Ramos (cell line): Measurements from ENCODE around the gene ANKRD65.
"Not testable (repeated sequence)": the region's sequence is repeated elsewhere in the genome, so short reads cannot be mapped to it uniquely, and the experiment has no call there.

Experiments
- in situ Hi-C: fragments of 300-500 bp; cut with MboI; formaldehyde crosslinking; loops from one replicate; pipeline ENCODE4 v1.14.3; 2022; ENCODE audit warnings: low sequenced_read_pairs; ENCODE audit not compliant: unreplicated experiment

Gene ANKRD65

DNA sequence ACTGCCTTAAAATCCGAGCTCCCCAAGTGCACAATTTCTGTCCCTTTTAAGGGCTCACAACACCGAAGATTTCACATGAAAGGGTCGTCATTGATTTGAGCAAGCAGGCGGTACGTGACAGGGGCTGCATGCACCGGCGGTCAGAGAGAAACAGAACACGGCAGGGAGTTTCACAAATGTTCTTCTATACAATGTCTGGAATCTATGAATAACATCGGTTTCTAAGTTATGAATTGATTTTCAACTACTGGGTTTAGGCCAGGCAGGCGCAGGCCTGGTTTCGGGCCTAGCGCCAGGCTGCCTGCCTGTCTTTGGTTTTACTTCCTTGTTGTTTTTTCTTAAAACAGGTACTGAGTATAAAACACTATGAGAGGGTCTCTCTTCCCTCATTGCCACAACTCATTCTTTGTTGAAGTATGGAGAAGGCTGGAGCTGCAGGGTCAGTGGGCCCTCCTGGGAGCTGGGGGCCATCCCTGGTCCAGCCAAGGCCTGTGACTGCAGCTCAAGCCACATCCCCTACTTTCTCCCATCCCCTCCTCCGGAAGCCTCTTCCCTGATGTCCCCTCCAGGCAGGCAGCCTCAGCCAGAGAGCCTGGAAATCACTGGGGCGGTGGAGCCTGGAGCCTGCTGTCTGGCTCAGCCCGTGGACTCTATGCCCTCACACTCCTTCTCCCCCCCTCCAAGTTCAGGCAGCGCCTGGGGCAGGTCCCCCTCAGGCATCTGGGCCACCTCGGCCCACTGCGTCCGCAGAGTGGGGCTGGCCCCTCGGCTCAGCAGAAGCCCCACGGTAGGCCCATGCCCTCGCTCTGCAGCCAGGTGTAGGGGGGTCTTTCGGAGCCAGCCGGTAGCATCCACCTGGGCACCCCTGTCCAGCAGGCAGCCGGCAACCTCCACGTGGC, 2.4 kb downstream of the ANKRD65 start:
- in situ Hi-C loops: no loop called here

DNA sequence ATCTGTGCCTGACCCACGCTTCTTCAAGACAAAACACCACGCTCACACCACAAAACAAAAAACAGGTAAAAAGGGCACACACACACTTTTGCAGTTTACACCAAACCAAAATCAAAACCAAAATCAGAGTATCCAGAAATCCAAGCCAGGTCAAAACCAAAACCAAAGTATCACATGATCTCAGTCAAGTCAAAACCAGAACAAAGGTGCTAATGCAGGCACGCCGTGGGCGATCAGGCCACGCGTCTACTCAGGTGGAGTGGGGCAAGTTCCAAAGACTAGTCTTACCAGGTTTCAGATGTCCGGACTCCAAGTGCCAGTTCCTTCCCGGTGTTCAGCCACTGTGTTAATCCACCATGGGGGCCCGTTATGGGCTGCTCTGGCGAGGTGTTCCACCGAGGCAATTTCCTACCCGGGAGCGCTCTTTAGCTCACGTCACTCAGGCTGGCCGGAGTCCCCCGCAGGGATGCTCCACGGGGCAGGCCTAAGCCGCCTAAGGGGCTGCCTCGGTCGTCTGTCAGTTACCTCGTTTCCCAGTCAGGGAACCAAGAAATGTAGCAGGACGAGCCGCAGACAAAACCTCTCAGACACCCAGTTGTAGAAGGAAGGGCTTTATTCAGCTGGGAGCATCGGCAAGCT, 3.1 kb downstream of the ANKRD65 start:
- in situ Hi-C loops: not testable (repeated sequence)

- in situ Hi-C loops: not testable (repeated sequence)
Measured at GRCh38 chr1:1417396-1417795, 3.7 kb downstream of the ANKRD65 start.

DNA sequence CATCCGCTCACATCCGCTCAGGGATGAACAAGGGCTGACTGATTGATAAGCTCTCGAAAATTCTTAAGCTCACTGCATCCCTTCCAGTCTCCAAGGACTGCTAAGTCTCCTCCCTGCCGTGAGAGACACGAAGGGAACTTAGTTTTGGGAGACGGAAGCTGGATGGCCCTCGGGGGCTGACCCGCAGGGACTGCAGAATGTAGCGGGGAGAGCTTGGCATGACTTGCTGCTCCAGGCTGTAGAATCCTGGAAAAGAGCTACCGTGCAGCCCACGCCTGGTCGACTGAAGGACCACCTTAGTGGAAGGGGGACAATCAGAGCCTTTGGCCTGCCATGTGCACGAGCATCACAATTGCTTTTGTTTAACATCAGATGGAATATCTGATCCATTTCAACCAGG, 5.3 kb downstream of the ANKRD65 start:
- in situ Hi-C loops: no loop called here

DNA sequence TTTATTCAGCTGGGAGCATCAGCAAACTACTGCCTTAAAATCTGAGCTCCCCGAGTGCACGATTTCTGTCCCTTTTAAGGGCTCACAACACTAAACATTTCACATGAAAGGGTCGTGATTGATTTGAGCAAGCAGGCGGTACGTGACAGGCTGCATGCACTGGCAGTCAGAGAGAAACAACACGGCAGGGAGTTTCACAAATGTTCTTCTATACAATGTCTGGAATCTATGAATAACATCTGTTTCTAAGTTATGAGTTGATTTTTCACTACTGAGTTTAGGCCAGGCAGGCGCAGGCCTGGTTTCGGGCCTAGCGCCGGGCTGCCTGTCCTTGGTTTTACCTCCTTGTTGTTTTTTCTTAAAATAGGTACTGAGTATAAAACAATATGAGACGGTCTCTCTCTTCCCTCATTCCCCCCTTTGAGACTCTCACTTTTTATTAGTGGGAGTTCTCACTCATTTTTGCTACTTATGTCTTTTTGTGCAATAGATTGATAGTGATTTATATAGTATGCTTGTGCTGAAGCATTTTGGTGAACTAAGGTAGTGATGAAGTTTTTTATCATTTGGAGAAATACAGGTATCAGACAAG, 8.7 kb downstream of the ANKRD65 start:
- in situ Hi-C loops: not testable (repeated sequence)

DNA sequence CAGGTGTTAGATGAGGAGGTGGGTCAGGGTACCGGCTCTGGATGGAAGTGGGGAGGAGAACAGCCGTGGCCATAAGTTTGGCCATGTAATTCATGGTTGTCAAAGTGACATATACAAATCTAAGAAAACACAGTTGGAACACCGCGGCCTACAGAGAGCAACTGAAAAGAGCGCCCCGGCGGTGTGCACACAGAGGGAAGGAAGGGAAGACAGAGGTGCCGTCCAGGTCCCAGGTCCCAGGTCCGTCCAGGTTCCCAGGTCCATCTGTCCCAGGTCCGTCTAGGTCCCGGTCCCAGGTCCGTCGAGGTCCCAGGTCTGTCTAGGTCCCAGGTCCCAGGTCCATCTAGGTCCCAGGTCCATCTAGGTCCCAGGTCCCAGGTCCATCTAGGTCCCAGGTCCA, 9.4 kb downstream of the ANKRD65 start:
- in situ Hi-C loops: no loop called here

- in situ Hi-C loops: not testable (repeated sequence)
Measured at GRCh38 chr1:1410238-1410637, 10.8 kb downstream of the ANKRD65 start.

- in situ Hi-C loops: no loop called here
Measured at GRCh38 chr1:1407636-1408318, 13.3 kb downstream of the ANKRD65 start.

DNA sequence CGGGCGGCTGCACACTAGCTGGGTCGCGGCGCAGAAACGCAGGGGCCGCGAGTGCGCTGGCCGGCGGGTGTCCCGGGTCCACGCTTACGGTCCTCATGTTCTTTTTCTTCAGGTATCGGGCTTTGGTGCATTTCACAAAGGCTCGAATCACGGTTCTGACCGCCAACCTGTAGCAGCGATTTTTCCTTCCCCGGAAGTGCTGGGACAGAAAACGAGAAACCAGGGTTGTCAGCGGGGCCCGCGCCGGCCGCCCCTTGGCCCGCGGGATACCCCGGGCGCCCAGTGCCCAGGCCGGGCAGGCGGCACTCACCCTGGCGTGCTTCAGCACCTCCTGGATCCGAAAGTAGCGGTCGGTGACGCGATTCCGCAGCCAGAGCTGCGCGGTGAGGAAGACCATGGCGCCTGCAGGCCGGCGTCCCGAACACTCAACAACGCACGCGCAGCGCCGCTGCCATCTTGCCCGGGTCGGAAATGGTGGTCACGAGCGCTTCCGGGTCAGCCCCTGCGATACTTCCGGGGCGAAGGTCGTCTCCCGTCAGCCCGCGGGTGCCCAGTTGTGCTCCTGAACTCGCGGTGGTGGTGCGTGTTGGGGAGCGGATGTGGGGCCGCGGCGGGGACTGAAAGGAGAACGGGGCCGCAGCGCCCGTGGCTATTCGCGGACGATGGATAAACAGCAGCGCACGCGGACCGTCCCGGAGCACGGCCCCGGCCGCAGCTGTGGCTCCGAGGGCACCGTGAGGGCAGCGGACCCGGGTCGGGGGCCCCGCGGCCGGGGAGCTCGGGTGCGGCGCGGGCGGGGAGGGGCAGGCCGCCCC, 14.0 kb downstream of the ANKRD65 start, which contains the start of gene MRPL20:
MRPL20 (minus strand) TSS at position 473 of the 815 bp plus-strand sequence; CDS start at position 397, 76 bp downstream.
- in situ Hi-C loops: no loop called here

DNA sequence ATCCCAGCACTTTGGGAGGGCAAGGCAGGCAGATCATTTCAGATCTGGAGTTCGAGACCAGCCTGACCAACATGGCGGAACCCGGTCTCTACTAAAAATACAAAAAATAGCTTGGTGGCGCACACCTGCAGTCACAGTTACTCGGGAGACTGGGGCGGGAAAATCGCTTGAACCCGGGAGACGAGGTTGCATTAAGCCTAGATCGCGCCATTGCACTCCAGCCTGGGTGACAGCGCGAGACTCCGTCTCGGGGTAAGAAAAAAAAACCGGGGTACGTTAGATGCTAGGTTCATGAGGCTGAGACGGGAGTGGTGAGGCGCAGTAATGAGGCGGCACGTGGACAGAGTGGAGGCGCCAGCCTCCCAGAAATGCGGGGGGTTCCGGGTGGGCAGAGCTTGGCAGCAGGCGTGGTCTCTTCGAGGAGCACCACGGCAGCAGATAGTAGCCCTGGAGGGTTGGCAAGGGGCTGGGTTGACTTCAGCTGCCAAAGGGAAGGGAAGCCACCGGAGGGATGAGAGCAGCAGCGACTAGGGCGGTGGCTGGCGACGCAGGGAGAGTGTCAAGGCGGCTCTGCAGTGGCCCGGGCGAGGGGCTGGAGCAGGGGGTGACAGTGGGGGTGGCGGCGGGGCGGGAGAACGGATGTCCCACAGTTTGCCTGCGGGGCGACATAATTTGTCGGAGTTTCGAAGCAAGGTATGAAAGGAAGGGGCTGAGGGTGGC, 14.8 kb downstream of the ANKRD65 start:
- in situ Hi-C loops: no loop called here

DNA sequence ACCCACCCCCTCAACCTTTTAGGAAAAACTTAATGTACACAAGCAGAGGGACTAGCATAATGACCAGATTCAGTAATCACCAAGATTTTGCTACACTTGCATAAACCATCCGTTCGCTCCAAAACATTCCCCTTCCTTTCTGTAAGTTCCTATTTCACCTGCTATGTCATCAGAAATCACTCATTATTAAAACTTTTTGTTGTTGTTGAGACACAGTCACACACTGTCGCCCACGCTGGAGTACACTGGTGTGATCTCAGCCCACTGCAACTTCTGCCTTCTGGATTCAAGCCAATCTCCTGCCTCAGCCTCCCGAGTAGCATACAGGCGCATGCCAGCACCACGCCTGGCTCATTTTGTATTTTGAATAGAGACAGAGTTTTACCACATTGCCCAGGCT, 17.4 kb downstream of the ANKRD65 start:
- in situ Hi-C loops: no loop called here

- in situ Hi-C loops: not testable (repeated sequence)
Measured at GRCh38 chr1:1402901-1403392, 18.1 kb downstream of the ANKRD65 start.

DNA sequence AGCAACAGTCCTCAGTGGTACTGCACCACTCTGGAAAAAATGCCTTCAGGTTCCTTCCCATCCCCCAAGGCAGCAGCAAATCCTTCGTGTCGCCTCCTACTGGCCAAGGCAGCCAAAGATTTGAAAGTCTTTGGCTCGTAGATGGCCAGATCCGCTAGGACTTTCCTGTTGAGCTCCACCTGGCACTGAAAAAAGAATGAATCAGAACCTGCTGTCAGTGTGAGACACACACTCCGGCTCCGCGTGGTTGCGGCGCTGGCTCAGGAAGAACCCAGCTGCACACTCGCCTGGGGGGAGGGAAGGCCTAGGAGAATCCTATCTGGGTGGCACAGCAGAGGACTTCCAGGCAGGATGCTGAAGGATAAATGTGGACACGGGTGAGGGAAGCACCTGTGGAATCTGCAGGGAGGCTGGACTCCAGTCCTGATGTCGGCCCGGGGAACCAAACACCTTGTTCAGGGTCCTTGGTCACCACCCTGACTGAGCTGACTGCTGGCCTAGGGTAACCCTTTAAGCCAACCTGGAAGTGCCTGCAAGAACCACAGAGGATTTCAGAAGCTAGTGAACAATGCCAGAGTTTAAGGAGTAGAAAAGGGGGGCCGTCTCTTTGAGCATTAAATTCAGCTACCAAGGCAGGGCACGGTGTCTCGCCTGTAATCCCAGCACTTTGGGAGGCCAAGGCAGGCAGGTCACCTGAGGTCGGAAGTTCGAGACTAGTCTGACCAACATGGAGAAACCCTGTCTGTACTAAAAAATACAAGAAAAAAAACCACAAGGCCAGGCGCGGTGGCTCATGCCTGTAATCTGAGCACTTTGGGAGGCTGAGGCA, 18.8 kb downstream of the ANKRD65 start:
- in situ Hi-C loops: no loop called here

- in situ Hi-C loops: no loop called here
Measured at GRCh38 chr1:1401457-1402010, 19.5 kb downstream of the ANKRD65 start.

DNA sequence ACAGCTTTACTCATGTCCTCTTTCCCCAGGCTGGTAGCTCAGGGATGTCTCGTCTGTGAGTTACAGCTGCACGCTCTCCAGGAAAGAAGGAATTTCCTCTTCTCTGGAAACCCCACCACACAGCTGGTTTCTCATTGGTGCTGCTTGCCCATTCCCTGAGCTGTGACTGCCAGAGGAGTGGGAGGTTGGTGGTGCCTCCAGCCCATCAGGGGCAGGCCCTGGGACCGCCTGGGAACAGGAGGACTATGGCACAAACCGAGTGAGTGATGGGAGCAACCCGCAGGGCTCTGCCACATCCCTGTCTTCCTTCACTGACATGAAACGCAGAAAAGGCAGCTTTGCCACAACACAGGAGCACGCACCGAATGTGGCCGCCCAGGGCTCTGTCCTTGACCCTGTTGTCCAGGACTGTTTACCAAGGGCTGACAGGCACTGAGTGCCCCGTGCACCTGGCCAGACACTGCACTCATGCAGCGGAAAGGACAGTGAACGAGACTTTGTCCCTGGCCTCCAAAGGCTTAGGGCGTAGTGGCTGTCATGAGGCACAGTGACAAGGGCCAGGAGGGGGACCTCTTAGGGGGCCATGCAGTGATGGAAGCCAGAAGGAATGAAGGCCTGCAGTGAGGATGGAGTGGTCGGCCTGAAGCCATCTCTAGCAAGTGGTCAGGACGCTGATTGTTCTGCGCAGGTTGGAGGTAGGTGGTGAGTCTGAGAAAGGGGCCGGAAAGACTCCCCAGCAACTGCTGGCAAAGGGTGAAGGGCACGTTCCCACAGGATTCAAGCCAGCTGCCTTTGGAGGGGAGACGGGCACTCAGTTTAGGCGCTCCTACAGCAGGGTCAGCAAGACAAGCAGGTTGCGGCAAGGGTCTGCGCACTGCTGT, 20.3 kb downstream of the ANKRD65 start:
- in situ Hi-C loops: no loop called here

GRCh38 chr1:1399872-1400575, 21.1 kb downstream of the ANKRD65 start:
- in situ Hi-C loops: no loop called here
